GM23338 (cell line): Measurements from ENCODE around the gene PLEKHS1. TPM values are rescaled to one million over a fixed set of nuclear protein-coding genes. Genes with fewer than 3 reads are reported as not detected.
"Not testable (repeated sequence)": the region's sequence is repeated elsewhere in the genome, so short reads cannot be mapped to it uniquely, and the experiment has no call there.

Source experiments
- ATAC-seq: fragments of 200-7000 bp; cut with Tn5 transposase; 3 replicates; pipeline ENCODE4 v1.9.1; 2020
- DNase-seq: peaks from one replicate; pipeline ENCODE4 v3.0.0-alpha.2; 2015; ENCODE audit warnings: low spot score
- H2AFZ ChIP-seq: fragments of 200-600 bp; sonication (generic); 2 replicates; pipeline ENCODE4 v1.8.0; 2016; ENCODE audit warnings: antibody characterized with exemption, mild to moderate bottlenecking, moderate library complexity
- H3F3A ChIP-seq: fragments of 200-600 bp; sonication (generic); replicated peaks from 2 replicates; pipeline ENCODE4 v1.8.0; 2017; ENCODE audit warnings: antibody characterized with exemption, mixed run types, low read depth
- H3K27ac ChIP-seq: fragments of 200-600 bp; sonication (generic); 2 replicates; pipeline ENCODE4 v1.6.1; 2016; ENCODE audit warnings: low read depth
- H3K27me3 ChIP-seq: fragments of 200-600 bp; sonication (generic); 2 replicates; pipeline ENCODE4 v1.8.0; 2016; ENCODE audit warnings: mild to moderate bottlenecking, mixed run types, moderate library complexity; ENCODE audit not compliant: insufficient read depth
- H3K36me3 ChIP-seq: fragments of 200-600 bp; sonication (generic); 2 replicates; pipeline ENCODE4 v1.8.0; 2016; ENCODE audit warnings: mild to moderate bottlenecking; ENCODE audit not compliant: insufficient read depth
- H3K4me1 ChIP-seq: fragments of 200-600 bp; sonication (generic); 2 replicates; pipeline ENCODE4 v1.8.0; 2016; ENCODE audit warnings: mild to moderate bottlenecking, moderate library complexity; ENCODE audit not compliant: insufficient read depth
- H3K4me2 ChIP-seq: fragments of 200-600 bp; sonication (generic); 2 replicates; pipeline ENCODE4 v1.7.1; 2017; ENCODE audit warnings: mixed run types
- H3K4me3 ChIP-seq: fragments of 200-600 bp; sonication (generic); 2 replicates; pipeline ENCODE4 v1.6.1; 2016; ENCODE audit warnings: mixed run types
- H3K79me2 ChIP-seq: fragments of 200-600 bp; sonication (generic); replicated peaks from 2 replicates; pipeline ENCODE4 v1.8.0; 2017; ENCODE audit warnings: mild to moderate bottlenecking; ENCODE audit not compliant: insufficient read depth
- H3K9me2 ChIP-seq: fragments of 200-600 bp; sonication (generic); 2 replicates; pipeline ENCODE4 v1.8.0; 2017; ENCODE audit not compliant: insufficient read depth
- H4K20me1 ChIP-seq: fragments of 200-600 bp; sonication (generic); replicated peaks from 2 replicates; pipeline ENCODE4 v1.8.0; 2017; ENCODE audit warnings: mild to moderate bottlenecking; ENCODE audit not compliant: insufficient read depth
- H3K27ac Mint-ChIP-seq: 2 replicates; pipeline ENCODE4 v1.8.0; 2020; ENCODE audit warnings: inconsistent platforms, mild to moderate bottlenecking, moderate library complexity, mixed read lengths
- H3K27me3 Mint-ChIP-seq: 3 replicates; pipeline ENCODE4 v1.8.0; 2022; ENCODE audit warnings: low read depth, mild to moderate bottlenecking, moderate library complexity, mixed read lengths, inconsistent platforms; ENCODE audit not compliant: insufficient read depth, poor library complexity
- H3K36me3 Mint-ChIP-seq: 3 replicates; pipeline ENCODE4 v1.8.0; 2021; ENCODE audit warnings: low read depth, mild to moderate bottlenecking, inconsistent platforms, moderate library complexity, mixed read lengths
- H3K4me1 Mint-ChIP-seq: 3 replicates; pipeline ENCODE4 v1.8.0; 2020; ENCODE audit warnings: mild to moderate bottlenecking, inconsistent platforms, mixed read lengths
- H3K4me3 Mint-ChIP-seq: 3 replicates; pipeline ENCODE4 v1.8.0; 2021; ENCODE audit warnings: moderate library complexity, mild to moderate bottlenecking, inconsistent platforms, mixed read lengths
- H3K9me3 Mint-ChIP-seq: 3 replicates; pipeline ENCODE4 v1.8.0; 2020; ENCODE audit warnings: moderate library complexity, mild to moderate bottlenecking, inconsistent platforms, mixed read lengths
- ETS1 ChIP-seq: IDR thresholded peaks from 2 replicates; pipeline ENCODE4 v1.6.1; 2016; ENCODE audit warnings: antibody characterized with exemption
- EZH2 ChIP-seq: fragments of 200-600 bp; sonication (generic); IDR thresholded peaks from one replicate; pipeline ENCODE4 v1.8.0; 2017; ENCODE audit warnings: antibody characterized with exemption, mild to moderate bottlenecking, low read depth; ENCODE audit not compliant: unreplicated experiment
- EZH2phosphoT487 ChIP-seq: fragments of 200-600 bp; sonication (generic); IDR thresholded peaks from one replicate; pipeline ENCODE4 v1.8.1; 2018; ENCODE audit warnings: antibody characterized with exemption; ENCODE audit not compliant: unreplicated experiment
- POLR2AphosphoS5 ChIP-seq: IDR thresholded peaks from 2 replicates; pipeline ENCODE4 v1.6.1; 2016; ENCODE audit warnings: antibody characterized with exemption, low read depth
- STAT1 ChIP-seq: IDR thresholded peaks from one replicate; pipeline ENCODE4 v1.6.1; 2016; ENCODE audit warnings: antibody characterized with exemption; ENCODE audit not compliant: unreplicated experiment
- ZNF331 ChIP-seq: fragments of 250-450 bp; sonication (Bioruptor Pico); IDR thresholded peaks from 2 replicates; pipeline ENCODE4 v1.5.0; 2020; ENCODE audit warnings: low read depth, mild to moderate bottlenecking, moderate library complexity
- polyA plus RNA-seq: library from polyadenylated mRNA; unstranded; fragments of >200 nt; fragmentation: Nextera tagmentation; extraction: Ambion mirVana; gene quantifications from 2 replicates; pipeline ENCODE4 v1.2.1, GENCODE V29; 2016
- total RNA-seq: library from RNA; depleted of rRNA; stranded (reverse); fragments of >200 nt; shearing (Covaris generic); gene quantifications from 2 replicates; pipeline ENCODE4 v1.2.3, GENCODE V29; 2014
- TF ChIP-seq, protein P1 (sequence below): IDR thresholded peaks from one replicate; pipeline ENCODE4 v1.6.1; 2018; ENCODE audit warnings: antibody characterized with exemption; ENCODE audit not compliant: unreplicated experiment
- TF ChIP-seq, protein P2 (sequence below), 2 experiments: fragments of 200-600 bp in 1 of 2; sonication (generic) in 1 of 2; conservative IDR thresholded peaks; 2 replicates each; pipeline versions ENCODE4 v1.5.1 to v1.6.1; 2016 to 2017; ENCODE audit warnings: antibody characterized with exemption in 2 of 2, low read depth in 2 of 2, mild to moderate bottlenecking in 2 of 2, moderate library complexity in 1 of 2

The PLEKHS1 gene
- total and polyA plus RNA-seq, 2 experiments from 2014 or later: not detected

DNA sequence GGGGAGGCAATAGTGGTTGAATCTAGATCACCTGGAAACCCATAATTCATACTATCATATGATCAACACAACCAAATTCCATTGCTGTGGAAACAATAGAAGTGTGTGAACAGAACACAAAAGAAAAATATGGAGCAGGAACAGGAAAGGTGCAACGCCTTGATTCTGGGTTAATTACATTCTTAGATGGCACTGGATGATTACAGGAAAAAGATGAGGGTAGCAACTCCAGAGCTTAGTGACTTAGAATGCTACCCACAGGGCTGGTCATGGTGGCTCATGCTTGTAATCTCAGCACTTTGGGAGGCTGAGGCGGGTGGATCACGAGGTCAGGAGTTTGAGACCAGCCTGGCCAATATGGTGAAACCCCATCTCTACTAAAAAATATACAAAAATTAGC is 19.6 kb downstream of the PLEKHS1 start:
- not testable (repeated sequence) for H4K20me1 ChIP-seq, H3K79me2 ChIP-seq, H3K9me3 Mint-ChIP-seq, H3K27me3 ChIP-seq, DNase-seq, H3K27me3 Mint-ChIP-seq, H3K4me3 ChIP-seq, ATAC-seq, H3K9me2 ChIP-seq, H3F3A ChIP-seq, H3K4me2 ChIP-seq, H3K4me1 ChIP-seq, H3K27ac Mint-ChIP-seq, H3K36me3 Mint-ChIP-seq, H3K4me1 Mint-ChIP-seq, H3K4me3 Mint-ChIP-seq, H3K27ac ChIP-seq, H3K36me3 ChIP-seq
- 0 out of 2 replicates have a peak overlapping the region, but pooled peaks have one; percentile 18 for H2AFZ ChIP-seq

DNA sequence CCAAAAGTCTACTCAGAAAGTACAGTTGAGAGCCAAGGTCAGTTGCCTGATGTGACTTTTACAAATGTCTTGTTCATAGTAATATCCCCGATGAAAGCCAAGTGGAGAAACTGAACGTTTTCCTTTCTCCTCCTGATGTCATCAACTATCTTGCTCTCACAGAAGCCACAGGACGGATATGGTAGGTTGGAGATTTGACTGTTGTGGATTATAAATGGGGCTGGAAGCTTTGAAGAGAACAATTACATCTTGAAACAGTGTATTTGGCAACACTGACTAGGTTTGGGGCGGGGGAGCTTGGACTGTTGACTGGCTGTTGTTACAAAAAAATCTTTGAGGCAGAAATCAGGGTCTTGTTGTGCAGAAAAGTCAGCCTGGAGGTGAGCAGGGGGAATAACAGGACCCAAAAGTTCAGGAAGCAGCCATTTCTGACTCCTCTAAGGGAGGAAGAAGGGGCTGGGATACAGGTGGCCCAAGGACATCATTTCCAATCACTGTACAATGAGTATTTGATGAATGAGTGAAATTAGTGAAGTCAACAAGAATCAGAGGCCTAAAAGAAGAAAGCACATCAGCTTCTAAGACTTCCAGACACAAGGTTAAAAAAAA is 24.3 kb downstream of the PLEKHS1 start:
- Histone ChIP-seq H3K27ac (no peak overlapping the region), H4K20me1 (no peaks in the 10 kb centered on the region), H3K9me2 (peaks cover 4% of the 10 kb centered on the region; the same call in 1 of the 2 replicates), H3K4me3 (no peak overlapping the region), H3F3A (no peaks in the 10 kb centered on the region), H3K79me2 (no peaks in the 10 kb centered on the region), H3K27me3 (no peaks in the 10 kb centered on the region), H3K36me3 (no peaks in the 10 kb centered on the region), H3K4me1 (no peaks in the 10 kb centered on the region), H2AFZ (peak overlapping the region; percentile 47; the same call in 1 of the 2 replicates), H3K4me2 (no peak overlapping the region)
- peaks cover 2% of the 10 kb centered on the region; the same call in 2 of the 3 replicates for H3K4me1 Mint-ChIP-seq
- no peak overlapping the region for H3K4me3 Mint-ChIP-seq
- ATAC-seq (peak; percentile 31; the same call in 1 of the 3 replicates), DNase-seq (peak; percentile 22)
- H3K9me3 Mint-ChIP-seq: no peaks in the 10 kb centered on the region
- no peak overlapping the region for H3K27ac Mint-ChIP-seq
- TF ChIP-seq ZNF331 (CRISPR knock-in tag) (no peak), EZH2 (no peak), STAT1 (no peak), POLR2AphosphoS5 (no peak), EZH2phosphoT487 (no peak), ETS1 (no peak)
- TF ChIP-seq, protein P1, sequence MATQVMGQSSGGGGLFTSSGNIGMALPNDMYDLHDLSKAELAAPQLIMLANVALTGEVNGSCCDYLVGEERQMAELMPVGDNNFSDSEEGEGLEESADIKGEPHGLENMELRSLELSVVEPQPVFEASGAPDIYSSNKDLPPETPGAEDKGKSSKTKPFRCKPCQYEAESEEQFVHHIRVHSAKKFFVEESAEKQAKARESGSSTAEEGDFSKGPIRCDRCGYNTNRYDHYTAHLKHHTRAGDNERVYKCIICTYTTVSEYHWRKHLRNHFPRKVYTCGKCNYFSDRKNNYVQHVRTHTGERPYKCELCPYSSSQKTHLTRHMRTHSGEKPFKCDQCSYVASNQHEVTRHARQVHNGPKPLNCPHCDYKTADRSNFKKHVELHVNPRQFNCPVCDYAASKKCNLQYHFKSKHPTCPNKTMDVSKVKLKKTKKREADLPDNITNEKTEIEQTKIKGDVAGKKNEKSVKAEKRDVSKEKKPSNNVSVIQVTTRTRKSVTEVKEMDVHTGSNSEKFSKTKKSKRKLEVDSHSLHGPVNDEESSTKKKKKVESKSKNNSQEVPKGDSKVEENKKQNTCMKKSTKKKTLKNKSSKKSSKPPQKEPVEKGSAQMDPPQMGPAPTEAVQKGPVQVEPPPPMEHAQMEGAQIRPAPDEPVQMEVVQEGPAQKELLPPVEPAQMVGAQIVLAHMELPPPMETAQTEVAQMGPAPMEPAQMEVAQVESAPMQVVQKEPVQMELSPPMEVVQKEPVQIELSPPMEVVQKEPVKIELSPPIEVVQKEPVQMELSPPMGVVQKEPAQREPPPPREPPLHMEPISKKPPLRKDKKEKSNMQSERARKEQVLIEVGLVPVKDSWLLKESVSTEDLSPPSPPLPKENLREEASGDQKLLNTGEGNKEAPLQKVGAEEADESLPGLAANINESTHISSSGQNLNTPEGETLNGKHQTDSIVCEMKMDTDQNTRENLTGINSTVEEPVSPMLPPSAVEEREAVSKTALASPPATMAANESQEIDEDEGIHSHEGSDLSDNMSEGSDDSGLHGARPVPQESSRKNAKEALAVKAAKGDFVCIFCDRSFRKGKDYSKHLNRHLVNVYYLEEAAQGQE: no peak
- TF ChIP-seq, protein P2, sequence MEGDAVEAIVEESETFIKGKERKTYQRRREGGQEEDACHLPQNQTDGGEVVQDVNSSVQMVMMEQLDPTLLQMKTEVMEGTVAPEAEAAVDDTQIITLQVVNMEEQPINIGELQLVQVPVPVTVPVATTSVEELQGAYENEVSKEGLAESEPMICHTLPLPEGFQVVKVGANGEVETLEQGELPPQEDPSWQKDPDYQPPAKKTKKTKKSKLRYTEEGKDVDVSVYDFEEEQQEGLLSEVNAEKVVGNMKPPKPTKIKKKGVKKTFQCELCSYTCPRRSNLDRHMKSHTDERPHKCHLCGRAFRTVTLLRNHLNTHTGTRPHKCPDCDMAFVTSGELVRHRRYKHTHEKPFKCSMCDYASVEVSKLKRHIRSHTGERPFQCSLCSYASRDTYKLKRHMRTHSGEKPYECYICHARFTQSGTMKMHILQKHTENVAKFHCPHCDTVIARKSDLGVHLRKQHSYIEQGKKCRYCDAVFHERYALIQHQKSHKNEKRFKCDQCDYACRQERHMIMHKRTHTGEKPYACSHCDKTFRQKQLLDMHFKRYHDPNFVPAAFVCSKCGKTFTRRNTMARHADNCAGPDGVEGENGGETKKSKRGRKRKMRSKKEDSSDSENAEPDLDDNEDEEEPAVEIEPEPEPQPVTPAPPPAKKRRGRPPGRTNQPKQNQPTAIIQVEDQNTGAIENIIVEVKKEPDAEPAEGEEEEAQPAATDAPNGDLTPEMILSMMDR (conservative IDR thresholded peaks at IDR 0.05; ENCODE audit: low read depth in 2 of 2): peak in 1 of 2 experiments; percentile 25; a peak in 2 of 4 replicates
- H3K36me3 Mint-ChIP-seq: no peaks in the 10 kb centered on the region
- no peaks in the 10 kb centered on the region for H3K27me3 Mint-ChIP-seq
